ENCODE results near the gene POU3F1. TPM values are rescaled to one million over a fixed set of nuclear protein-coding genes. Genes with fewer than 3 reads are reported as not detected.
"Not testable (repeated sequence)": the region's sequence is repeated elsewhere in the genome, so short reads cannot be mapped to it uniquely, and the experiment has no call there.

Gene POU3F1
- total and polyA plus RNA-seq, 10 donors: 0.07 to 0.60 (median 0.21) TPM; not detected in 3

- Histone ChIP-seq H3K4me1 (no peaks in the 10 kb centered on the region), H3K36me3 (no peaks in the 10 kb centered on the region), H3K27ac (no peak overlapping the region), H3K9me3 (no peaks in the 10 kb centered on the region), H3K27me3 (replicated peaks in 1 of 7) (peaks cover 4 to 65% (median 21%) of the 10 kb centered on the region in 7 donors), H3K4me3 (no peak overlapping the region)
- intact Hi-C loops (cut with DNase I; ENCODE audit: low total_unique reads): loop anchor here (10.0 kb wide), 1 partner anchor 797 kb away; no protein-coding TSS in a partner anchor
- WGBS, 5 donors: 50 to 75% (median 57%) methylated on average over 5 of the region's 5 CpGs
- no peak for DNase-seq
- TF ChIP-seq CTCF (IDR thresholded peaks at IDR 0.05 in 8 of 11, conservative IDR thresholded peaks at IDR 0.05 in 3 of 11) (peak in 3 of 11 experiments; percentile 8 to 18 (median 9)), POLR2AphosphoS5 (IDR thresholded peaks at IDR 0.05) (no peak), POLR2A (IDR thresholded peaks at IDR 0.05) (no peak)
Measured at GRCh38 chr1:38037221-38037939, 9.2 kb downstream of the POU3F1 start.

- H3K27ac ChIP-seq: no peak overlapping the region
- no peak for DNase-seq
- WGBS, 5 donors: 92 to 96% (median 93%) methylated on average over 12 to 13 of the region's 13 CpGs
- no peak overlapping the region for H3K4me3 ChIP-seq
- intact Hi-C loops (cut with DNase I; ENCODE audit: low total_unique reads): loop anchor here (10.0 kb wide), 1 partner anchor 800 kb away; no protein-coding TSS in a partner anchor
- H3K36me3 ChIP-seq: no peaks in the 10 kb centered on the region
- TF ChIP-seq POLR2A (IDR thresholded peaks at IDR 0.05) (no peak), POLR2AphosphoS5 (IDR thresholded peaks at IDR 0.05) (peak in 1 of 3 donors; percentile 17), CTCF (IDR thresholded peaks at IDR 0.05 in 8 of 11, conservative IDR thresholded peaks at IDR 0.05 in 3 of 11) (no peak)
- peaks cover 0 to 52% (median 3%) of the 10 kb centered on the region in 7 donors for H3K27me3 ChIP-seq (replicated peaks in 1 of 7)
- peaks cover 9 to 18% (median 15%) of the 10 kb centered on the region in 6 donors for H3K4me1 ChIP-seq
- no peaks in the 10 kb centered on the region for H3K9me3 ChIP-seq
Measured at GRCh38 chr1:38034871-38035270, 11.7 kb downstream of the POU3F1 start.

GRCh38 chr1:38032992-38033391 is 13.6 kb downstream of the POU3F1 start:
- H3K27ac ChIP-seq, H3K36me3 ChIP-seq, H3K9me3 ChIP-seq, DNase-seq, H3K4me3 ChIP-seq: not testable (repeated sequence)
- intact Hi-C loops (cut with DNase I; ENCODE audit: low total_unique reads): loop anchor here (10.0 kb wide), 1 partner anchor 802 kb away; no protein-coding TSS in a partner anchor
- Histone ChIP-seq H3K4me1 (peaks cover 12 to 36% (median 30%) of the 10 kb centered on the region in 6 donors), H3K27me3 (replicated peaks in 1 of 7) (peaks cover 0 to 33% (median 0%) of the 10 kb centered on the region in 7 donors)
- WGBS, 5 donors: 93 to 100% (median 98%) methylated on average over 2 of the region's 2 CpGs

GRCh38 chr1:38031513-38031866 is 15.1 kb downstream of the POU3F1 start:
- TF ChIP-seq POLR2AphosphoS5 (IDR thresholded peaks at IDR 0.05): no peak
- TF ChIP-seq POLR2A (IDR thresholded peaks at IDR 0.05): no peak
- TF ChIP-seq CTCF (IDR thresholded peaks at IDR 0.05 in 8 of 11, conservative IDR thresholded peaks at IDR 0.05 in 3 of 11): no peak
- intact Hi-C loops (cut with DNase I; ENCODE audit: low total_unique reads): loop anchor here (10.0 kb wide), 1 partner anchor 803 kb away; no protein-coding TSS in a partner anchor
- WGBS, 5 donors: 63 to 70% (median 69%) methylated on average over 4 of the region's 4 CpGs

More at GRCh38 chr1:38031513-38031866, 15.1 kb downstream of the POU3F1 start:
- Histone ChIP-seq H3K4me3 (no peak overlapping the region), H3K27me3 (replicated peaks in 1 of 7) (peaks cover 0 to 26% (median 0%) of the 10 kb centered on the region in 7 donors), H3K4me1 (peaks cover 17 to 51% (median 44%) of the 10 kb centered on the region in 6 donors), H3K27ac (peak overlapping the region in 1 of 8 donors; percentile 54), H3K9me3 (no peaks in the 10 kb centered on the region), H3K36me3 (peaks cover 0 to under 1% (median 0%) of the 10 kb centered on the region in 6 donors)
- no peak for DNase-seq

Measured in spleen (tissue), 11 donors.